H9 (cell line): ENCODE measurements around the gene TSKU. TPM values are rescaled to one million over a fixed set of nuclear protein-coding genes. Genes with fewer than 3 reads are reported as not detected.
A peak's percentile ranks its signal among the peaks of the same experiment; 100 is the strongest.

Experiments
- DNase-seq: peaks from one replicate; pipeline ENCODE4 v3.0.0-alpha.2; 2017
- H2AFZ ChIP-seq: one replicate; pipeline ENCODE4 v1.6.1; 2013; ENCODE audit warnings: mild to moderate bottlenecking, low read length, control low read depth, moderate library complexity
- H2AK5ac ChIP-seq: 2 replicates; pipeline ENCODE4 v1.6.1; 2013; ENCODE audit warnings: low read length, control low read depth, mixed read lengths; ENCODE audit not compliant: insufficient read length
- H2BK120ac ChIP-seq: one replicate; pipeline ENCODE4 v1.6.1; 2013; ENCODE audit warnings: low read depth, mild to moderate bottlenecking, low read length, control low read depth, inconsistent platforms; ENCODE audit not compliant: poor library complexity, severe bottlenecking
- H2BK12ac ChIP-seq: 2 replicates; pipeline ENCODE4 v1.6.1; 2013; ENCODE audit warnings: low read length, control low read depth, mixed read lengths, low read depth; ENCODE audit not compliant: insufficient read length
- H2BK15ac ChIP-seq: 2 replicates; pipeline ENCODE4 v1.6.1; 2013; ENCODE audit warnings: low read depth, low read length, control low read depth
- H2BK20ac ChIP-seq: one replicate; pipeline ENCODE4 v1.6.1; 2013; ENCODE audit warnings: low read depth, mild to moderate bottlenecking, low read length, control low read depth, inconsistent platforms; ENCODE audit not compliant: poor library complexity, severe bottlenecking
- H2BK5ac ChIP-seq: 2 replicates; pipeline ENCODE4 v1.6.1; 2013; ENCODE audit warnings: low read length, control low read depth, mixed read lengths; ENCODE audit not compliant: insufficient read length
- H3K14ac ChIP-seq: 2 replicates; pipeline ENCODE4 v1.6.1; 2013; ENCODE audit warnings: low read length, control low read depth; ENCODE audit not compliant: insufficient read depth
- H3K18ac ChIP-seq: 2 replicates; pipeline ENCODE4 v1.6.1; 2013; ENCODE audit warnings: low read depth, mild to moderate bottlenecking, mixed read lengths, low read length, control low read depth; ENCODE audit not compliant: insufficient read length
- H3K23ac ChIP-seq: 2 replicates; pipeline ENCODE4 v1.6.1; 2013; ENCODE audit warnings: low read length, control low read depth, mixed read lengths, low read depth; ENCODE audit not compliant: insufficient read length
- H3K23me2 ChIP-seq: 2 replicates; pipeline ENCODE4 v1.6.1; 2013; ENCODE audit warnings: low read depth, mild to moderate bottlenecking, mixed read lengths, low read length, control low read depth; ENCODE audit not compliant: insufficient read length, poor library complexity, severe bottlenecking
- H3K27ac ChIP-seq: 2 replicates; pipeline ENCODE4 v1.5.1; 2013; ENCODE audit warnings: low read length, control low read depth, mixed read lengths, low read depth; ENCODE audit not compliant: insufficient read length
- H3K27me3 ChIP-seq: 2 replicates; pipeline ENCODE4 v1.6.1; 2013; ENCODE audit warnings: low read length, control low read depth, inconsistent platforms; ENCODE audit not compliant: insufficient read depth
- H3K4ac ChIP-seq: 2 replicates; pipeline ENCODE4 v1.6.1; 2013; ENCODE audit warnings: low read depth, mild to moderate bottlenecking, control low read depth, inconsistent platforms, low read length, moderate library complexity
- H3K4me1 ChIP-seq: 2 replicates; pipeline ENCODE4 v1.6.1; 2013; ENCODE audit warnings: low read length, control low read depth, inconsistent platforms; ENCODE audit not compliant: insufficient read depth
- H3K4me2 ChIP-seq: 2 replicates; pipeline ENCODE4 v1.6.1; 2013; ENCODE audit warnings: low read length, control low read depth, mixed read lengths; ENCODE audit not compliant: insufficient read length, insufficient read depth
- H3K56ac ChIP-seq: 2 replicates; pipeline ENCODE4 v1.6.1; 2013; ENCODE audit warnings: low read depth, mild to moderate bottlenecking, mixed read lengths, low read length, control low read depth; ENCODE audit not compliant: insufficient read length
- H3K79me1 ChIP-seq: 2 replicates; pipeline ENCODE4 v1.6.1; 2013; ENCODE audit warnings: low read depth, mild to moderate bottlenecking, moderate library complexity, low read length, control low read depth, inconsistent platforms; ENCODE audit not compliant: insufficient read depth, poor library complexity, severe bottlenecking
- H3K79me2 ChIP-seq: 2 replicates; pipeline ENCODE4 v1.6.1; 2013; ENCODE audit warnings: low read length, control low read depth, inconsistent platforms; ENCODE audit not compliant: insufficient read depth
- H3K9ac ChIP-seq: 2 replicates; pipeline ENCODE4 v1.6.1; 2013; ENCODE audit warnings: low read length, control low read depth, mixed read lengths; ENCODE audit not compliant: insufficient read length; ENCODE audit errors: extremely low read depth
- H3K9me3 ChIP-seq: one replicate; pipeline ENCODE4 v1.6.1; 2013; ENCODE audit warnings: low read depth, low read length, inconsistent platforms; ENCODE audit not compliant: control insufficient read depth
- H3T11ph ChIP-seq: one replicate; pipeline ENCODE4 v1.6.1; 2013; ENCODE audit warnings: mild to moderate bottlenecking, low read length, control low read depth, inconsistent platforms
- H4K20me1 ChIP-seq: one replicate; pipeline ENCODE4 v1.6.1; 2013; ENCODE audit not compliant: control insufficient read depth, insufficient read length, insufficient read depth
- H4K5ac ChIP-seq: 2 replicates; pipeline ENCODE4 v1.6.1; 2013; ENCODE audit warnings: low read depth, mild to moderate bottlenecking, mixed read lengths, low read length, control low read depth; ENCODE audit not compliant: insufficient read length
- H4K8ac ChIP-seq: replicated peaks from 2 replicates; pipeline ENCODE4 v1.6.1; 2013; ENCODE audit warnings: low read length, control low read depth, mixed read lengths, low read depth; ENCODE audit not compliant: insufficient read length
- H4K91ac ChIP-seq: 2 replicates; pipeline ENCODE4 v1.6.1; 2013; ENCODE audit warnings: low read depth, mild to moderate bottlenecking, moderate library complexity, mixed read lengths, low read length, control low read depth; ENCODE audit not compliant: insufficient read length
- H3K27ac Mint-ChIP-seq, 3 experiments: 2 replicates in 2 of 3; 3 replicates in 1 of 3; pipeline ENCODE4 v1.8.0; 2020 to 2021; ENCODE audit warnings: mixed read lengths in 3 of 3, mild to moderate bottlenecking in 1 of 3, moderate library complexity in 1 of 3
- H3K27me3 Mint-ChIP-seq: 2 replicates; pipeline ENCODE4 v1.8.0; 2021; ENCODE audit warnings: low read depth, mild to moderate bottlenecking, moderate library complexity, mixed read lengths
- H3K36me3 Mint-ChIP-seq, 3 experiments: 2 replicates in 2 of 3; 3 replicates in 1 of 3; pipeline ENCODE4 v1.8.0; 2020 to 2021; ENCODE audit warnings: low read depth in 3 of 3, mixed read lengths in 3 of 3; ENCODE audit not compliant: insufficient read depth in 1 of 3
- H3K4me1 Mint-ChIP-seq, 2 experiments: 2 replicates each; pipeline ENCODE4 v1.8.0; 2020; ENCODE audit warnings: mixed read lengths in 2 of 2
- H3K4me3 Mint-ChIP-seq, 2 experiments: 2 replicates in 1 of 2; 3 replicates in 1 of 2; pipeline ENCODE4 v1.8.0; 2020 to 2021; ENCODE audit warnings: mild to moderate bottlenecking in 2 of 2, mixed read lengths in 2 of 2, moderate library complexity in 1 of 2
- H3K9me3 Mint-ChIP-seq, 2 experiments: 2 replicates in 1 of 2; 3 replicates in 1 of 2; pipeline ENCODE4 v1.8.0; 2020; ENCODE audit warnings: mild to moderate bottlenecking in 2 of 2, mixed read lengths in 2 of 2, moderate library complexity in 1 of 2
- CTCF ChIP-seq: fragments of 200-600 bp; sonication (generic); conservative IDR thresholded peaks from 3 replicates; pipeline ENCODE4 v1.8.0; 2021; ENCODE audit warnings: antibody characterized with exemption, mild to moderate bottlenecking
- WGBS: extraction: QIAGEN DNeasy Blood & Tissue Kit; methylation state at CpG from one replicate; pipeline ENCODE4 v1.1.7; 2013; ENCODE audit warnings: missing lambda C conversion rate, low lambda C conversion rate, mixed read lengths; ENCODE audit not compliant: insufficient read length; ENCODE audit errors: extremely low coverage; 5-methylcytosine and 5-hydroxymethylcytosine counted together
- total RNA-seq: library from RNA; stranded (reverse); gene quantifications from 2 replicates; pipeline ENCODE4 v1.2.1, GENCODE V29; 2021

TSKU gene
- total RNA-seq, 1 experiment from 2014 or later = 25.4 TPM

- Histone ChIP-seq H3K23me2 (peaks cover 4% of the 10 kb centered on the region), H3K27ac (no peak overlapping the region), H2BK5ac (no peak overlapping the region), H3K4me1 (peaks cover 17% of the 10 kb centered on the region; the same call in 1 of the 2 replicates), H4K91ac (no peak overlapping the region), H2BK120ac (no peak overlapping the region), H3K9me3 (no peaks in the 10 kb centered on the region), H3K4ac (no peak overlapping the region), H3K79me2 (peaks cover 39% of the 10 kb centered on the region; the same call in 1 of the 2 replicates), H4K8ac (no peak overlapping the region), H3T11ph (no peak overlapping the region), H4K5ac (no peak overlapping the region), H3K56ac (no peak overlapping the region), H3K9ac (no peak overlapping the region), H2AK5ac (no peak overlapping the region), H2AFZ (no peak overlapping the region), H3K18ac (no peak overlapping the region), H2BK12ac (no peak overlapping the region), H2BK20ac (no peak overlapping the region), H3K14ac (no peak overlapping the region), H3K27me3 (no peaks in the 10 kb centered on the region), H2BK15ac (no peak overlapping the region), H3K23ac (no peak overlapping the region), H3K79me1 (peaks cover 6% of the 10 kb centered on the region), H3K4me2 (no peak overlapping the region), H4K20me1 (no peaks in the 10 kb centered on the region)
- H3K4me3 Mint-ChIP-seq = no peak overlapping the region; a peak in 1 of 5 replicates
- WGBS = no CpG with 5 or more reads among the region's 12 CpGs
- H3K4me1 Mint-ChIP-seq = peaks cover 59 to 69% of the 10 kb centered on the region in 2 experiments
- H3K27ac Mint-ChIP-seq = peak overlapping the region; percentile 14 to 73 (median 70); a peak in 6 of 7 replicates
- H3K9me3 Mint-ChIP-seq = peaks cover 25 to 26% of the 10 kb centered on the region in 2 experiments
- TF ChIP-seq CTCF = no peak
- peaks cover 2% of the 10 kb centered on the region for H3K27me3 Mint-ChIP-seq
- DNase-seq = no peak
- peaks cover 31 to 37% (median 36%) of the 10 kb centered on the region in 3 experiments for H3K36me3 Mint-ChIP-seq
These were observed 4.9 kb downstream of the TSKU start for GRCh38 chr11:76787911-76788596.
